ENCODE data around the gene MAP2K6.

DNA sequence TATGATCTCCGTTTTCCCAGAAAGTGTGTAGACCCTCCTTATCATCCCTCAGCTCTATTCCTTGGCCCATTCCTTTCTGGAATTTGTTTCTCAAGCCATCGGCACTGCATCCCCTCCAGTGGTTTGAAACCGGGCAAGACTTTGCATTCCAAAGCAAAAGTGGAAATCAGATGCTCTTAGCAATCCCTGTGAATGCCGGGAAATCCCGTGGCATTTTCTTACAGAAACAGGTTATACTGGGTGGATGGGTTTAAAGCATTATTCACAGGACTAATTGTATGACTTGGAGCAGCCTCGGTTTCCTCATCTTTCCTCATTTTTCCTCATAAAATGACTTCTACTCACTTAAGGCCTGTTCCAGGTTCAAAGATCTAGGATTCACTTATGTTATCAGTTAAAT lies 52.0 kb downstream of the MAP2K6 start:
- no peak for TF ChIP-seq POLR2A (IDR thresholded peaks at IDR 0.05)
- TF ChIP-seq, protein P1, sequence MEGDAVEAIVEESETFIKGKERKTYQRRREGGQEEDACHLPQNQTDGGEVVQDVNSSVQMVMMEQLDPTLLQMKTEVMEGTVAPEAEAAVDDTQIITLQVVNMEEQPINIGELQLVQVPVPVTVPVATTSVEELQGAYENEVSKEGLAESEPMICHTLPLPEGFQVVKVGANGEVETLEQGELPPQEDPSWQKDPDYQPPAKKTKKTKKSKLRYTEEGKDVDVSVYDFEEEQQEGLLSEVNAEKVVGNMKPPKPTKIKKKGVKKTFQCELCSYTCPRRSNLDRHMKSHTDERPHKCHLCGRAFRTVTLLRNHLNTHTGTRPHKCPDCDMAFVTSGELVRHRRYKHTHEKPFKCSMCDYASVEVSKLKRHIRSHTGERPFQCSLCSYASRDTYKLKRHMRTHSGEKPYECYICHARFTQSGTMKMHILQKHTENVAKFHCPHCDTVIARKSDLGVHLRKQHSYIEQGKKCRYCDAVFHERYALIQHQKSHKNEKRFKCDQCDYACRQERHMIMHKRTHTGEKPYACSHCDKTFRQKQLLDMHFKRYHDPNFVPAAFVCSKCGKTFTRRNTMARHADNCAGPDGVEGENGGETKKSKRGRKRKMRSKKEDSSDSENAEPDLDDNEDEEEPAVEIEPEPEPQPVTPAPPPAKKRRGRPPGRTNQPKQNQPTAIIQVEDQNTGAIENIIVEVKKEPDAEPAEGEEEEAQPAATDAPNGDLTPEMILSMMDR (IDR thresholded peaks at IDR 0.05): no peak
